Activated naive CD4-positive, alpha-beta T cell treated with anti-CD3 and anti-CD28 coated beads, Interleukin-2, amount 50 U/mL, for 24 hours (primary cell): Measurements from ENCODE around the gene PTGER2.

Experiments
- H3K27ac Mint-ChIP-seq: one replicate; pipeline ENCODE4 v1.8.0; 2021; ENCODE audit warnings: mild to moderate bottlenecking, mixed read lengths
- H3K27me3 Mint-ChIP-seq: one replicate; pipeline ENCODE4 v1.8.0; 2021; ENCODE audit warnings: mixed read lengths
- H3K36me3 Mint-ChIP-seq: one replicate; pipeline ENCODE4 v1.8.0; 2021; ENCODE audit warnings: mixed read lengths
- H3K4me1 Mint-ChIP-seq: one replicate; pipeline ENCODE4 v1.8.0; 2021; ENCODE audit warnings: mixed read lengths
- H3K4me3 Mint-ChIP-seq: one replicate; pipeline ENCODE4 v1.8.0; 2021; ENCODE audit warnings: mild to moderate bottlenecking, mixed read lengths
- H3K9me3 Mint-ChIP-seq: one replicate; pipeline ENCODE4 v1.8.0; 2021; ENCODE audit warnings: mixed read lengths

PTGER2 gene

DNA sequence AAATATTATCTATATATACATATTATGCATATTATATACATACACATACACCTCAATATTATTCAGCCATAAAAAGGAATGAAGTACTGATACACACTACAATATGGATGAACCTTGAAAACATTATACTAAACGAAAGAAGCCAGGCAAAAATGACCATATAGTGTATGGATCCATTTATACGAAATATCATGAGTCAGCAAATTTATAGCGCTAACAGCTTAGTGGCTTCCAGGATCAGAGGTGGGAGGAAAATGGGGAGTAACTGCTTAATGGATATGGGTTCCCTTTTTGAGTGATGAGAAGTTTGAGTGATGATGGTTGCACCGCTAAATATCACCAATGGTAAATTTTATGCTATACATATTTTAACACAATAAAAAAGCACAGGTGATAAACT lies 32.7 kb downstream of the PTGER2 start:
- H3K4me3 Mint-ChIP-seq, result no peak overlapping the region
- H3K27me3 Mint-ChIP-seq, result no peaks in the 10 kb centered on the region
- H3K9me3 Mint-ChIP-seq, result peaks cover 5% of the 10 kb centered on the region
- peaks cover 18% of the 10 kb centered on the region for H3K4me1 Mint-ChIP-seq
- H3K27ac Mint-ChIP-seq, result no peak overlapping the region
- peaks cover 6% of the 10 kb centered on the region for H3K36me3 Mint-ChIP-seq

DNA sequence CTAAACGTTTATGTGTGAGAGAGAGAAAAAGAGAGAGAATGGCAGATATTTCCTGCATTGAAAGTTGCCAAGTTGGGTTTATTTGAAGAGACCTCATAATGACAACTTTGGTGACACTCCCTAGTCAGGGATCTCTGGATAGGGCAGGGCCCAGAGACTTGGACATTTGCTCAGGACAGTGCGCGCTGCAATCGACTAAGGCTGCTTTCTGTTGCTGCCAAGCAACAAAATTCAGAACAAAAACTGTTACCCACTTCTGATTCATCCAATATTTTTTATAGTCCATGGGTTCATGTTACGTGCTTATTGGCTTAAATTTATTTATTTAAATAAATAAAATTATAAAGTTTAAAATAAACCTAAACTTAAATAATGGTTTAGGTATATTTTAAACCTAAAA lies 34.2 kb downstream of the PTGER2 start:
- Mint-ChIP-seq H3K4me3 (no peak overlapping the region), H3K27me3 (no peaks in the 10 kb centered on the region), H3K27ac (no peak overlapping the region), H3K36me3 (peaks cover 6% of the 10 kb centered on the region), H3K4me1 (peaks cover 31% of the 10 kb centered on the region), H3K9me3 (peaks cover 5% of the 10 kb centered on the region)

GRCh38 chr14:52348776-52349175 lies 34.7 kb downstream of the PTGER2 start:
- Mint-ChIP-seq H3K4me3 (no peak overlapping the region), H3K36me3 (peaks cover 6% of the 10 kb centered on the region), H3K27me3 (no peaks in the 10 kb centered on the region), H3K27ac (no peak overlapping the region), H3K4me1 (peaks cover 34% of the 10 kb centered on the region), H3K9me3 (peaks cover 5% of the 10 kb centered on the region)

- peaks cover 44% of the 10 kb centered on the region for H3K4me1 Mint-ChIP-seq
- H3K9me3 Mint-ChIP-seq, result peaks cover 7% of the 10 kb centered on the region
- H3K4me3 Mint-ChIP-seq, result no peak overlapping the region
- no peaks in the 10 kb centered on the region for H3K27me3 Mint-ChIP-seq
- H3K27ac Mint-ChIP-seq, result no peak overlapping the region
- peaks cover 4% of the 10 kb centered on the region for H3K36me3 Mint-ChIP-seq
Observed at GRCh38 chr14:52349731-52350130, 35.6 kb downstream of the PTGER2 start.

- no peaks in the 10 kb centered on the region for H3K36me3 Mint-ChIP-seq
- peaks cover 51% of the 10 kb centered on the region for H3K4me1 Mint-ChIP-seq
- no peaks in the 10 kb centered on the region for H3K27me3 Mint-ChIP-seq
- peaks cover 5% of the 10 kb centered on the region for H3K9me3 Mint-ChIP-seq
- H3K4me3 Mint-ChIP-seq, result no peak overlapping the region
- peak overlapping the region; percentile 19 for H3K27ac Mint-ChIP-seq
Observed at GRCh38 chr14:52350445-52350844, 36.3 kb downstream of the PTGER2 start.

DNA sequence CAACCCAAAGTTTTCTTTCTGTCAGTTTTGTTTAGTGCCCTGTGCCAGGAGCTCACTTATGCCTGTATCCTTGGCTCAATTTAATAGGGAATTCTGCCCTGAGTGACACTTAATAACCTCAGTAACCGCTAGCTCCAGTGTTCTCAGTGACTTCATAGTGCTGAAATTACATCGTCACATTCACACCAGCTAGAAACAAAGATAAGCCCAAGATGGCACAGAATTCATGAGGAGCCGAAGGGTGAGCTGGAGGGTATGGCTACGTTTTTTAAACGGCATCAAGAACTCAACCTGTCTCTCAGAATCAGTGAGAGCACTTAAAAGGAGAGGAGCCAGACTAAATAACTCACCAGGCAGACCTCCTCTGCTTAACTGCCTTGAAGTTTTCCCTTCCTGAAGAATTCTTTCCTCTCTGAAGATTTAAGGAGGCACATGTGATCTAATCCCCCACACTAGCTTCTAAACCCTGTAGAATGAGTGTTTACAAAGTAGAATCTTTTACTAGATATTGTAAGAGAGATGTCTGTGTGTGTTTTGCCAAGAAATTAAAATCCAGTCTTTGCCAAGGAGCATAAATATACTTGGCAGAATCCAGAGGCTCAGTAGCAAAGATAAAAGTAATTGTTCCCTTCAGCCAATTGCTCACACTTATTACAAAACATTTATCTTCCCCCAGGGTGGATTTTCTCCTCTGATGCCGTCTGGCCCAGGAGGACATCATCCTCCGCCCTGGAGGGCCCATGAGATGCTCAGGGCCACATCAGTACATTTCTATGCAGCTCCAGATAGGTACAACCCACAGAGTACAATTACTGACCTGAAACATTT lies 37.3 kb downstream of the PTGER2 start:
- Mint-ChIP-seq H3K9me3 (peaks cover 5% of the 10 kb centered on the region), H3K4me1 (peaks cover 58% of the 10 kb centered on the region), H3K4me3 (peak overlapping the region; percentile 71), H3K27ac (peak overlapping the region; percentile 97), H3K36me3 (no peaks in the 10 kb centered on the region), H3K27me3 (no peaks in the 10 kb centered on the region)

- Mint-ChIP-seq H3K4me1 (peaks cover 58% of the 10 kb centered on the region), H3K36me3 (no peaks in the 10 kb centered on the region), H3K27me3 (no peaks in the 10 kb centered on the region), H3K9me3 (peaks cover 5% of the 10 kb centered on the region), H3K27ac (peak overlapping the region; percentile 97), H3K4me3 (peak overlapping the region; percentile 71)
Observed at GRCh38 chr14:52352061-52352491, 38.0 kb downstream of the PTGER2 start.

DNA sequence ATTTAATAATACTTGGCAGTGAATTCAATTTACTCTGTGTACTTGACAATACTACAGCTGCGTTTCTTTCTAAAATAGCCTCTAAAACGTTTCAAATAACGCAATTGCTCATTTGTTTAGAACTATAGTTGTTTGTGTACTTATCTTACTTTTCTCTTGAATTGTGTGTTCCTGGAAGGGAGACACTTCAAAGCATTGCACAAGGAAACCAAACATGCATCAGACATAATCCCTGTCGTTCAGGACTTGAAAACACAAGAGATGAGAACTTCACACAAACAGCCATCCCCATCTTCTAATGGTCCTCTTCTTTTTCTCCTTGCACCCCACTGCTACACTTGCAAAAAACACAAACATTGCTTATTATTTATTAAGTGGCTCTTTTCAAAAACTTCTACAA lies 38.5 kb downstream of the PTGER2 start:
- no peaks in the 10 kb centered on the region for H3K27me3 Mint-ChIP-seq
- H3K36me3 Mint-ChIP-seq, result no peaks in the 10 kb centered on the region
- peaks cover 5% of the 10 kb centered on the region for H3K9me3 Mint-ChIP-seq
- peak overlapping the region; percentile 71 for H3K4me3 Mint-ChIP-seq
- H3K27ac Mint-ChIP-seq, result peak overlapping the region; percentile 97
- peaks cover 58% of the 10 kb centered on the region for H3K4me1 Mint-ChIP-seq

DNA sequence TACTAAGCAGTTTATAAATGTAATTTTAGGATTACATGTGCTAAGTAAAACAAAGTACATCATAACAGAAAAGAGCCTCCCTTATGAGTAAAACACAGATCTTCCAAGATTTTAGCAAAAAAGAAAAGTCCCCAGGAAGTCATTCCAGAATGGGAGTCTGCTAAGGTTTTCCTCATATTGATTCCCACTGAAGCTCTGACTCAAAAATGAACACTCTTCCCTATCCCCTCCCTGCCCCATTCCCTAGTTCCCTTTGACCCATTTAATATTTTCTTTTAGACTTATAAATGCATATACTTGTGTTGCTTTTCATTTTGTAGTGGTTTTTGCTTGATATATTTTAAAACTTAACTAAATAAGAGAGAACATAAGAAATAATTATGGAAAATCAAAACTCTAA lies 40.1 kb downstream of the PTGER2 start:
- Mint-ChIP-seq H3K9me3 (peaks cover 5% of the 10 kb centered on the region), H3K4me1 (peaks cover 58% of the 10 kb centered on the region), H3K36me3 (no peaks in the 10 kb centered on the region), H3K4me3 (no peak overlapping the region), H3K27ac (no peak overlapping the region), H3K27me3 (no peaks in the 10 kb centered on the region)

DNA sequence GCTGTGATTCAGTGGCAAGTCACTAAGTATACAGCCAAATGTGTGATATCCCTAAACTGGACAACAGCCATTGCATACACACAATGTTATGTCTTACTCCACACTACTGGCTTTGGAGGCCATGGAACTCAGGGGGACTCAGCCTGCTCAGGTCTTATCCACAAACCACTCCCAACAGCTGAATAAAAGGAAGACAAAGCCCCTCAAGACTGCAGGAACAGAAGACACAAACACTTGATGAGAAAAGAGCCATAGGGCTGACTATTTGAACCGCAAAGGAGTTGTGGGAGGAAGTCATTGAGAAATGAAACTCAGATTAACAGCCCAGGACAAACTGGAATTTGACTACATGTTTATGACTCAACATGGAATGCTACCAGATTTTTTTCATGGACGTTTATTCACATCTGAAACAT lies 40.9 kb downstream of the PTGER2 start:
- no peaks in the 10 kb centered on the region for H3K27me3 Mint-ChIP-seq
- no peak overlapping the region for H3K4me3 Mint-ChIP-seq
- peaks cover 58% of the 10 kb centered on the region for H3K4me1 Mint-ChIP-seq
- no peaks in the 10 kb centered on the region for H3K36me3 Mint-ChIP-seq
- peak overlapping the region; percentile 19 for H3K27ac Mint-ChIP-seq
- H3K9me3 Mint-ChIP-seq, result peaks cover 5% of the 10 kb centered on the region

GRCh38 chr14:52355526-52355925 lies 41.4 kb downstream of the PTGER2 start:
- H3K9me3 Mint-ChIP-seq, result peaks cover 5% of the 10 kb centered on the region
- no peaks in the 10 kb centered on the region for H3K36me3 Mint-ChIP-seq
- H3K27me3 Mint-ChIP-seq, result no peaks in the 10 kb centered on the region
- H3K4me1 Mint-ChIP-seq, result peaks cover 56% of the 10 kb centered on the region
- no peak overlapping the region for H3K27ac Mint-ChIP-seq
- H3K4me3 Mint-ChIP-seq, result no peak overlapping the region

GRCh38 chr14:52356025-52356424 lies 41.9 kb downstream of the PTGER2 start:
- no peak overlapping the region for H3K4me3 Mint-ChIP-seq
- peaks cover 5% of the 10 kb centered on the region for H3K9me3 Mint-ChIP-seq
- H3K4me1 Mint-ChIP-seq, result peaks cover 53% of the 10 kb centered on the region
- H3K36me3 Mint-ChIP-seq, result no peaks in the 10 kb centered on the region
- no peaks in the 10 kb centered on the region for H3K27me3 Mint-ChIP-seq
- H3K27ac Mint-ChIP-seq, result no peak overlapping the region

GRCh38 chr14:52360831-52361230 lies 46.7 kb downstream of the PTGER2 start:
- Mint-ChIP-seq H3K4me1 (peaks cover 9% of the 10 kb centered on the region), H3K36me3 (no peaks in the 10 kb centered on the region), H3K9me3 (no peaks in the 10 kb centered on the region), H3K4me3 (no peak overlapping the region), H3K27me3 (no peaks in the 10 kb centered on the region), H3K27ac (no peak overlapping the region)

- Mint-ChIP-seq H3K9me3 (no peaks in the 10 kb centered on the region), H3K27ac (no peak overlapping the region), H3K4me3 (no peak overlapping the region), H3K36me3 (no peaks in the 10 kb centered on the region), H3K27me3 (no peaks in the 10 kb centered on the region), H3K4me1 (peaks cover 5% of the 10 kb centered on the region)
Observed at GRCh38 chr14:52363041-52363704, 49.1 kb downstream of the PTGER2 start.

- H3K4me1 Mint-ChIP-seq, result peaks cover 5% of the 10 kb centered on the region
- H3K27me3 Mint-ChIP-seq, result no peaks in the 10 kb centered on the region
- H3K9me3 Mint-ChIP-seq, result no peaks in the 10 kb centered on the region
- no peaks in the 10 kb centered on the region for H3K36me3 Mint-ChIP-seq
- no peak overlapping the region for H3K27ac Mint-ChIP-seq
- no peak overlapping the region for H3K4me3 Mint-ChIP-seq
Observed at GRCh38 chr14:52363961-52364360, 49.8 kb downstream of the PTGER2 start.

DNA sequence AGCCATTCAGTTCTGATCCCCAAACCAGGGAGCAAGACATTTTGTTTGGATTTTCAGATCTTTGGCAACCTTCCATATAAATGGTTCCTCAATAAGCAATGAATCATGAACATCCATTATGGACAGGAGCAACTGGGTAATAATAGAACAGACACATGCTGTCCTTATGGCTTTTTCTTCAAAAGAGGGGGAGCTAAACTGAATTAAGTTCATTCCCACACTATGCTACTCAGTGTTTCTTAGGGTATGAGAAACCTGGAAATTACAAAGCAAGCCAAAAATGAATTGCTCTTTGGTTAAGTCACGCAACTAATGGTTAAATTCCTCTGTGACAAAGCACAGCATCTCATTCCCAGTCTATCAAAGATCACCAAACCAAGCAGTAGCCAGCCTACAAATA lies 51.0 kb downstream of the PTGER2 start:
- Mint-ChIP-seq H3K9me3 (no peaks in the 10 kb centered on the region), H3K36me3 (no peaks in the 10 kb centered on the region), H3K27ac (no peak overlapping the region), H3K27me3 (no peaks in the 10 kb centered on the region), H3K4me3 (no peak overlapping the region), H3K4me1 (peaks cover 5% of the 10 kb centered on the region)
